22Rv1 (cell line): ENCODE measurements around the gene PXDN.
"Not testable (repeated sequence)": the region's sequence is repeated elsewhere in the genome, so short reads cannot be mapped to it uniquely, and the experiment has no call there.

Experiments used
- H3K27ac ChIP-seq: fragments of 450-650 bp; 2 replicates; pipeline ENCODE4 v1.5.1; 2017
- ZFX ChIP-seq: fragments of 450-650 bp; IDR thresholded peaks from 2 replicates; pipeline ENCODE4 v1.6.1; 2017; ENCODE audit warnings: antibody characterized with exemption, borderline replicate concordance
- TF ChIP-seq, protein P1 (sequence below): fragments of 450-650 bp; IDR thresholded peaks from 2 replicates; pipeline ENCODE4 v1.5.1; 2017; ENCODE audit warnings: mild to moderate bottlenecking

Gene PXDN

DNA sequence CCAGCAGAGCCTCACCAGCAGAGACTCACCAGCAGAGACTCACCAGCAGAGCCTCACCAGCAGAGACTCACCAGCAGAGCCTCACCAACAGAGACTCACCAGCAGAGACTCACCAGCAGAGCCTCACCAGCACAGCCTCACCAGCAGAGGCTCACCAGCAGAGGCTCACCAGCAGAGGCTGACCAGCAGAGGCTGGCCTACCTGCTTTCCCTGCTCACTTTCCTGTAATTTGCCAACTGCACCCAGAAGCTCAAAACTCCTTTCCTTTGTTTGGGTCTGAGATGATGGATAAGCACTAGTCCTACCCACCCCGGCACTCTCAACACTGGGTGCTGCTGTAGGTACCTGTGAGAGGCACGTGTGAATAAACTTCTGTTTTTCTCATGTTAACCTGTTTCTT is 36.4 kb upstream of the PXDN start:
- H3K27ac ChIP-seq, result no peak overlapping the region
- TF ChIP-seq, protein P1, sequence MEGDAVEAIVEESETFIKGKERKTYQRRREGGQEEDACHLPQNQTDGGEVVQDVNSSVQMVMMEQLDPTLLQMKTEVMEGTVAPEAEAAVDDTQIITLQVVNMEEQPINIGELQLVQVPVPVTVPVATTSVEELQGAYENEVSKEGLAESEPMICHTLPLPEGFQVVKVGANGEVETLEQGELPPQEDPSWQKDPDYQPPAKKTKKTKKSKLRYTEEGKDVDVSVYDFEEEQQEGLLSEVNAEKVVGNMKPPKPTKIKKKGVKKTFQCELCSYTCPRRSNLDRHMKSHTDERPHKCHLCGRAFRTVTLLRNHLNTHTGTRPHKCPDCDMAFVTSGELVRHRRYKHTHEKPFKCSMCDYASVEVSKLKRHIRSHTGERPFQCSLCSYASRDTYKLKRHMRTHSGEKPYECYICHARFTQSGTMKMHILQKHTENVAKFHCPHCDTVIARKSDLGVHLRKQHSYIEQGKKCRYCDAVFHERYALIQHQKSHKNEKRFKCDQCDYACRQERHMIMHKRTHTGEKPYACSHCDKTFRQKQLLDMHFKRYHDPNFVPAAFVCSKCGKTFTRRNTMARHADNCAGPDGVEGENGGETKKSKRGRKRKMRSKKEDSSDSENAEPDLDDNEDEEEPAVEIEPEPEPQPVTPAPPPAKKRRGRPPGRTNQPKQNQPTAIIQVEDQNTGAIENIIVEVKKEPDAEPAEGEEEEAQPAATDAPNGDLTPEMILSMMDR, result no peak
- no peak for TF ChIP-seq ZFX

DNA sequence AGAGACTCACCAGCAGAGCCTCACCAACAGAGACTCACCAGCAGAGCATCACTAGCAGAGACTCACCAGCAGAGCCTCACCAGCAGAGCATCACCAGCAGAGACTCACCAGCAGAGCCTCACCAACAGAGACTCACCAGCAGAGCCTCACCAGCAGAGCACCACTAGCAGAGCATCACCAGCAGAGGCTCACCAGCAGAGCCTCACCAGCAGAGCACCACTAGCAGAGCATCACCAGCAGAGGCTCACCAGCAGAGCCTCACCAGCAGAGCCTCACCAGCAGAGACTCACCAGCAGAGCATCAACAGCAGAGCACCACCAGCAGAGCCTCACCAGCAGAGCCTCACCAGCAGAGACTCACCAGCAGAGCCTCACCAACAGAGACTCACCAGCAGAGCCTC is 35.7 kb upstream of the PXDN start:
- not testable (repeated sequence) for H3K27ac ChIP-seq

GRCh38 chr2:1778566-1778965 is 34.3 kb upstream of the PXDN start:
- no peak overlapping the region for H3K27ac ChIP-seq

DNA sequence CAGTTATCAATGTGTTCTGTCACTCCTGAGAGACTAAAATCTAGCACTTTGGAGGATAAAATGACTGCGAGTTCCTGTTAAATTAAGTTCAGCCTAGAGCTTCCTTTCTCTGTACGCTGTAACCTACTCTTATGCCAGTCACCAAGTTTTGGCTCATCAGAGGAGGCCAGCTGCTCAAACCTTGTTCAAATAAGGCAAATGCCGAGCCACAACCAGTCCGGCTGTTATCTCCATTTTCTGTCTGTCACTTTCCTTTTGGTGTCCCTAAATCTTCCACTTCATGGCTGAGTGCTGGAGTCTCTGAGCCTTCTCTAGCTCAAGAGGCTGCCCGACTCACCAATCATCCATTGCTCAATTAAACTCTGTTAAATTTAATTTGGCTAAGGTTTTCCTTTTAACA is 33.5 kb upstream of the PXDN start:
- TF ChIP-seq, protein P1, result no peak
- TF ChIP-seq ZFX, result no peak

More at GRCh38 chr2:1778566-1778965, 34.3 kb upstream of the PXDN start:
- TF ChIP-seq, protein P1, result no peak
- no peak for TF ChIP-seq ZFX

DNA sequence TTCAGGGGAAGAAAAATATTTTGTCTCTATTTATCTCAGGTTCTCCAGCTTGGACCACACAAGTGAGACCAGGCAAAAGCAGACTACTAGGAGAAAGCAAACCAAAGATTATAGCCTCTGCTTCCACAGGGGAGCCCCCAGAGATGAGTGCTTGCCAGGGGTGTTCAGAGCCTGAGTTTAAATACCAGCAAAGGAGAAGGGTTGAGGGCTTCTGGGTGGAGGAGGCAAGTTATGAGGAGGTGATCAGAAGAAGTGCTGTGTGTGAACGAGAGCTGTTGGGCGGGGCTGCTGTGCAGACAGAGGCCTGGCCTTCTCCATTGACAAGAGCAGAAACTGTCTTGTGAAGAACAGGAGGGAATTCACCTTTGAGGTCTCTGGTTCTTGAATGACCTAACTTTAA is 32.8 kb upstream of the PXDN start:
- TF ChIP-seq, protein P1, result no peak
- TF ChIP-seq ZFX, result no peak
- no peak overlapping the region for H3K27ac ChIP-seq

More for the DNA sequence above, 33.5 kb upstream of the PXDN start:
- H3K27ac ChIP-seq, result no peak overlapping the region

GRCh38 chr2:1775511-1776035 is 31.3 kb upstream of the PXDN start:
- no peak overlapping the region for H3K27ac ChIP-seq
- TF ChIP-seq, protein P1, result no peak
- TF ChIP-seq ZFX, result no peak

DNA sequence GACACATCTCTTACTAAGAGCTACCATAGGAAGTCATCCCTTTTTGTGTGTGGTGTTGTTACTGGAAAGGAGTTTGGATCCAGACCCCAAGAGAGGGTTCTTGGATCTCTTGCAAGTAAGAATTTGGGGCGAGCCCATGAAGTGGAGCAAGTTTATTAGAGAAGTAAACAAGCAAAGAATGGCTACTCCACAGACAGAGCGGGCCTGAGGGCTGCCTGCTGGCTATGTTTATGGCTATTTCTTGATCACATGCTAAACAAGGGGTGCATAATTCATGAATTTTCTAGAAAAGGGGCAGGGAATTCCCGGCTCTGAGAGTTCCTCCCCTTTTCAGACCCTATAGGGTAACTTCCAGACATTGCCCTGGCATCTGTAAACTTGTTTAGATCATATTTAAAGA is 30.6 kb upstream of the PXDN start:
- H3K27ac ChIP-seq, result no peak overlapping the region
- no peak for TF ChIP-seq ZFX
- TF ChIP-seq, protein P1, result no peak

- TF ChIP-seq, protein P1, result no peak
- no peak for TF ChIP-seq ZFX
Measured at GRCh38 chr2:1773883-1774282, 29.6 kb upstream of the PXDN start.

More at GRCh38 chr2:1773883-1774282, 29.6 kb upstream of the PXDN start:
- H3K27ac ChIP-seq, result no peak overlapping the region
